Upper lobe of left lung (tissue), 4 donors: Measurements from ENCODE around the gene ALG2.

Experiments used
- POLR2A ChIP-seq, 4 donors: fragments of 450-650 bp; IDR thresholded peaks; one replicate each; pipeline ENCODE4 v1.5.1; 2016 to 2017; ENCODE audit warnings: antibody characterized with exemption in 4 of 4, mild to moderate bottlenecking in 2 of 4
- POLR2AphosphoS5 ChIP-seq, 2 donors: sonication (generic); formaldehyde crosslinking; IDR thresholded peaks; one replicate each; pipeline ENCODE4 v1.5.1; 2017; ENCODE audit warnings: antibody characterized with exemption in 2 of 2
- TF ChIP-seq, protein P1 (sequence below), 6 experiments: fragments of 450-650 bp in 4 of 6; fragments of 200-600 bp in 2 of 6; sonication (generic) in 2 of 6; IDR thresholded peaks; one replicate each; pipeline ENCODE4 v1.5.1; 2016 to 2019; ENCODE audit warnings: antibody characterized with exemption in 6 of 6

- TF ChIP-seq, protein P1, sequence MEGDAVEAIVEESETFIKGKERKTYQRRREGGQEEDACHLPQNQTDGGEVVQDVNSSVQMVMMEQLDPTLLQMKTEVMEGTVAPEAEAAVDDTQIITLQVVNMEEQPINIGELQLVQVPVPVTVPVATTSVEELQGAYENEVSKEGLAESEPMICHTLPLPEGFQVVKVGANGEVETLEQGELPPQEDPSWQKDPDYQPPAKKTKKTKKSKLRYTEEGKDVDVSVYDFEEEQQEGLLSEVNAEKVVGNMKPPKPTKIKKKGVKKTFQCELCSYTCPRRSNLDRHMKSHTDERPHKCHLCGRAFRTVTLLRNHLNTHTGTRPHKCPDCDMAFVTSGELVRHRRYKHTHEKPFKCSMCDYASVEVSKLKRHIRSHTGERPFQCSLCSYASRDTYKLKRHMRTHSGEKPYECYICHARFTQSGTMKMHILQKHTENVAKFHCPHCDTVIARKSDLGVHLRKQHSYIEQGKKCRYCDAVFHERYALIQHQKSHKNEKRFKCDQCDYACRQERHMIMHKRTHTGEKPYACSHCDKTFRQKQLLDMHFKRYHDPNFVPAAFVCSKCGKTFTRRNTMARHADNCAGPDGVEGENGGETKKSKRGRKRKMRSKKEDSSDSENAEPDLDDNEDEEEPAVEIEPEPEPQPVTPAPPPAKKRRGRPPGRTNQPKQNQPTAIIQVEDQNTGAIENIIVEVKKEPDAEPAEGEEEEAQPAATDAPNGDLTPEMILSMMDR (IDR thresholded peaks at IDR 0.05), result no peak
- TF ChIP-seq POLR2AphosphoS5 (IDR thresholded peaks at IDR 0.05) (no peak), POLR2A (IDR thresholded peaks at IDR 0.05) (no peak)
Measured at GRCh38 chr9:99181206-99181605, 40.5 kb downstream of the ALG2 start.
